Panc1 (cell line): Measurements from ENCODE around the gene TUBB8B.
"Not testable (repeated sequence)": the region's sequence is repeated elsewhere in the genome, so short reads cannot be mapped to it uniquely, and the experiment has no call there.

Experiments
- POLR2AphosphoS5 ChIP-seq: IDR thresholded peaks from 2 replicates; pipeline ENCODE4 v1.6.1; 2012; ENCODE audit warnings: mild to moderate bottlenecking, low read depth, low read length, moderate library complexity
- TF ChIP-seq, protein P1 (sequence below): fragments of 450-650 bp; IDR thresholded peaks from 2 replicates; pipeline ENCODE4 v1.5.1; 2017; ENCODE audit warnings: mild to moderate bottlenecking

DNA sequence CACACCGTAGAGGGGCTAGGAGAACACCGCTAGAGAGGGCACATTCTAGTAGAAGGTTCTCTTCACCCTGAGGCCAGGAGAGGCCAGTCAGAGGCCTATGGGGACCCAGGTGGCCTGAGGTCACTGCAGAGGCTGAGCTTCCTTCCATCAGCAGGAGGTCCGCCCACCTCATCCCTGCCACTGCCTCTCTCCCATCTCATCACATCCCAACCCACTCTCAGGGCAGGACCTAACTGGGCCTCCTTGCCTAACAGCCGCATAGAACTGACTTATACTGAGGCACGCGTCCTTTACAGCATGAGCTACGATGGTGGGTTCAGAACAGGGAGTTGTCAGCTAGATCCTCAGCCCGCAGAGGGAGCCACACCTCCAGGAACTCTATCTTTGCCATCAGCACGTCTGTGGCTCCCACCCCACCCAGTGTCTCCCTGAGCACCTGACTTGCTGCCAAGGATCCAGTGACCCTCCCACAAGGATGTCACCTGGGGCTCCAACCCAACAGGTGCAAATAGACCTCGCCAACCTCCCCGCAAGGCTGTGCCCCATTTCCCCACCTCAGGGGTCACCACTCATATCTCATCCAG lies 33.3 kb upstream of the TUBB8B start:
- not testable (repeated sequence) for TF ChIP-seq POLR2AphosphoS5
- TF ChIP-seq, protein P1, sequence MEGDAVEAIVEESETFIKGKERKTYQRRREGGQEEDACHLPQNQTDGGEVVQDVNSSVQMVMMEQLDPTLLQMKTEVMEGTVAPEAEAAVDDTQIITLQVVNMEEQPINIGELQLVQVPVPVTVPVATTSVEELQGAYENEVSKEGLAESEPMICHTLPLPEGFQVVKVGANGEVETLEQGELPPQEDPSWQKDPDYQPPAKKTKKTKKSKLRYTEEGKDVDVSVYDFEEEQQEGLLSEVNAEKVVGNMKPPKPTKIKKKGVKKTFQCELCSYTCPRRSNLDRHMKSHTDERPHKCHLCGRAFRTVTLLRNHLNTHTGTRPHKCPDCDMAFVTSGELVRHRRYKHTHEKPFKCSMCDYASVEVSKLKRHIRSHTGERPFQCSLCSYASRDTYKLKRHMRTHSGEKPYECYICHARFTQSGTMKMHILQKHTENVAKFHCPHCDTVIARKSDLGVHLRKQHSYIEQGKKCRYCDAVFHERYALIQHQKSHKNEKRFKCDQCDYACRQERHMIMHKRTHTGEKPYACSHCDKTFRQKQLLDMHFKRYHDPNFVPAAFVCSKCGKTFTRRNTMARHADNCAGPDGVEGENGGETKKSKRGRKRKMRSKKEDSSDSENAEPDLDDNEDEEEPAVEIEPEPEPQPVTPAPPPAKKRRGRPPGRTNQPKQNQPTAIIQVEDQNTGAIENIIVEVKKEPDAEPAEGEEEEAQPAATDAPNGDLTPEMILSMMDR, result not testable (repeated sequence)
